ENCODE results near the gene WAPL. TPM values are rescaled to one million over a fixed set of nuclear protein-coding genes. Genes with fewer than 3 reads are reported as not detected.
A peak's percentile ranks its signal among the peaks of the same experiment; 100 is the strongest.

The WAPL gene
- total RNA-seq, 6 experiments from 2014 or later: 13.4 to 21.3 (median 18.8) TPM

- Histone ChIP-seq H3K4me1 (peaks cover 0 to 4% (median 1%) of the 10 kb centered on the region in 4 donors), H3K4me3 (no peak overlapping the region), H3K27ac (peak overlapping the region in 2 of 3 donors; percentile 19 to 71), H3K9me3 (no peaks in the 10 kb centered on the region), H3K27me3 (no peaks in the 10 kb centered on the region), H3K36me3 (no peaks in the 10 kb centered on the region)
- no peak for TF ChIP-seq POLR2A (IDR thresholded peaks at IDR 0.05)
- TF ChIP-seq CTCF (IDR thresholded peaks at IDR 0.05): no peak
- DNase-seq (peak in 1 of 3 donors; percentile 27), ATAC-seq (peak; percentile 51 to 79 (median 68))
- WGBS (ENCODE audit: insufficient coverage, low coverage, low lambda C conversion rate, missing lambda C conversion rate): 29% methylated on average over 3 of the region's 4 CpGs
- intact Hi-C loops (cut with DNase I): no loop called here
Observed at GRCh38 chr10:86410542-86411124, 111.0 kb downstream of the WAPL start.

- Histone ChIP-seq H3K4me1 (peaks cover 0 to 4% (median 1%) of the 10 kb centered on the region in 4 donors), H3K4me3 (no peak overlapping the region), H3K27me3 (no peaks in the 10 kb centered on the region), H3K9me3 (no peaks in the 10 kb centered on the region), H3K36me3 (no peaks in the 10 kb centered on the region), H3K27ac (no peak overlapping the region)
- ATAC-seq (no peak), DNase-seq (no peak)
- TF ChIP-seq POLR2A (IDR thresholded peaks at IDR 0.05) (no peak), CTCF (IDR thresholded peaks at IDR 0.05) (no peak)
- 79% methylated on average over 1 of the region's 1 CpG for WGBS (ENCODE audit: insufficient coverage, low coverage, low lambda C conversion rate, missing lambda C conversion rate)
- intact Hi-C loops (cut with DNase I): no loop called here
Observed at GRCh38 chr10:86409183-86409582, 112.4 kb downstream of the WAPL start.

GRCh38 chr10:86403183-86403797 is 118.3 kb downstream of the WAPL start:
- peak in 1 of 4 donors; percentile 0 for ATAC-seq
- H3K36me3 ChIP-seq: no peaks in the 10 kb centered on the region
- H3K4me1 ChIP-seq: peaks cover 0 to 21% (median 3%) of the 10 kb centered on the region in 4 donors

GRCh38 chr10:86402283-86402941 is 119.2 kb downstream of the WAPL start:
- Histone ChIP-seq H3K4me1 (peaks cover 0 to 21% (median 3%) of the 10 kb centered on the region in 4 donors), H3K27ac (peak overlapping the region in 1 of 3 donors; percentile 3), H3K36me3 (no peaks in the 10 kb centered on the region), H3K9me3 (no peaks in the 10 kb centered on the region), H3K4me3 (no peak overlapping the region), H3K27me3 (no peaks in the 10 kb centered on the region)
- no peak for TF ChIP-seq CTCF (IDR thresholded peaks at IDR 0.05)
- no peak for TF ChIP-seq POLR2A (IDR thresholded peaks at IDR 0.05)
- DNase-seq: no peak
- intact Hi-C loops (cut with DNase I): no loop called here
- WGBS (ENCODE audit: insufficient coverage, low coverage, low lambda C conversion rate, missing lambda C conversion rate): 35% methylated on average over 15 of the region's 18 CpGs
- no peak for ATAC-seq

More at GRCh38 chr10:86403183-86403797, 118.3 kb downstream of the WAPL start:
- intact Hi-C loops (cut with DNase I): no loop called here
- H3K27ac ChIP-seq: no peak overlapping the region
- no peaks in the 10 kb centered on the region for H3K27me3 ChIP-seq
- peak in 1 of 3 donors; percentile 30 for DNase-seq
- H3K9me3 ChIP-seq: no peaks in the 10 kb centered on the region
- no peak overlapping the region for H3K4me3 ChIP-seq
- TF ChIP-seq CTCF (IDR thresholded peaks at IDR 0.05): no peak
- TF ChIP-seq POLR2A (IDR thresholded peaks at IDR 0.05): no peak
- 39% methylated on average over 5 of the region's 6 CpGs for WGBS (ENCODE audit: insufficient coverage, low coverage, low lambda C conversion rate, missing lambda C conversion rate)

Measured in right lobe of liver (tissue), 6 donors.